Measurements from ENCODE around the gene EXOC6B.

DNA sequence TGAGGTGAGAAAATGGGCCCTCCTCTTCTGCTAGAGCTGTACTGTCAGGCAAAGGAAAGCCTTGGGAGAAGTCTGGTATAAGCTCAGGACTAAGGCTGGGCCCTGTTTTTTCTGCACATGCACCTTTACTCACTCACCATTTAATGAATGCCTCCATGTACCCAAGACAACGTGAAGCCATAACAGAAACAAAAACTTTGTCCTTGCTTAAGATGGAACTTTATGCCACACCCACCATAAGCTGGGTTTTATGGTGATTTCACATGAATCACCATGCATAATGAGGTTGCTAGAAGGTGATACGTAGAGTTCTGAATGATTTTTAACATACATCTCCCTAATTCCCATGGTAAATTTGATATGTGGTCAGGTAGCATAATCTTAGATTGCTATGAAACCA is 614.5 kb downstream of the EXOC6B start:
- TF ChIP-seq MAFK (IDR thresholded peaks at IDR 0.05; ENCODE audit: partially characterized antibody) (no peak), RNF2 (IDR thresholded peaks at IDR 0.05; ENCODE audit: borderline replicate concordance, low read depth) (no peak), JUNB (IDR thresholded peaks at IDR 0.05) (no peak), KDM1A (IDR thresholded peaks at IDR 0.05; ENCODE audit: low read depth) (no peak), RAD21 (conservative IDR thresholded peaks at IDR 0.05 in 1 of 2, IDR thresholded peaks at IDR 0.05 in 1 of 2) (no peak), BHLHE40 (IDR thresholded peaks at IDR 0.05; ENCODE audit: low read depth, low read length) (no peak), SREBF2 (IDR thresholded peaks at IDR 0.05) (no peak), ZFP36 (IDR thresholded peaks at IDR 0.05; ENCODE audit: borderline replicate concordance, partially characterized antibody) (no peak), JUN (IDR thresholded peaks at IDR 0.05) (no peak)
- TF ChIP-seq, protein P1, sequence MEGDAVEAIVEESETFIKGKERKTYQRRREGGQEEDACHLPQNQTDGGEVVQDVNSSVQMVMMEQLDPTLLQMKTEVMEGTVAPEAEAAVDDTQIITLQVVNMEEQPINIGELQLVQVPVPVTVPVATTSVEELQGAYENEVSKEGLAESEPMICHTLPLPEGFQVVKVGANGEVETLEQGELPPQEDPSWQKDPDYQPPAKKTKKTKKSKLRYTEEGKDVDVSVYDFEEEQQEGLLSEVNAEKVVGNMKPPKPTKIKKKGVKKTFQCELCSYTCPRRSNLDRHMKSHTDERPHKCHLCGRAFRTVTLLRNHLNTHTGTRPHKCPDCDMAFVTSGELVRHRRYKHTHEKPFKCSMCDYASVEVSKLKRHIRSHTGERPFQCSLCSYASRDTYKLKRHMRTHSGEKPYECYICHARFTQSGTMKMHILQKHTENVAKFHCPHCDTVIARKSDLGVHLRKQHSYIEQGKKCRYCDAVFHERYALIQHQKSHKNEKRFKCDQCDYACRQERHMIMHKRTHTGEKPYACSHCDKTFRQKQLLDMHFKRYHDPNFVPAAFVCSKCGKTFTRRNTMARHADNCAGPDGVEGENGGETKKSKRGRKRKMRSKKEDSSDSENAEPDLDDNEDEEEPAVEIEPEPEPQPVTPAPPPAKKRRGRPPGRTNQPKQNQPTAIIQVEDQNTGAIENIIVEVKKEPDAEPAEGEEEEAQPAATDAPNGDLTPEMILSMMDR (IDR thresholded peaks at IDR 0.05): no peak
- TF ChIP-seq, protein P2, sequence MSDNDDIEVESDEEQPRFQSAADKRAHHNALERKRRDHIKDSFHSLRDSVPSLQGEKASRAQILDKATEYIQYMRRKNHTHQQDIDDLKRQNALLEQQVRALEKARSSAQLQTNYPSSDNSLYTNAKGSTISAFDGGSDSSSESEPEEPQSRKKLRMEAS (IDR thresholded peaks at IDR 0.05): no peak
